ENCODE data around the gene DBX1. TPM values are rescaled to one million over a fixed set of nuclear protein-coding genes. Genes with fewer than 3 reads are reported as not detected.

The DBX1 gene
- total RNA-seq, 4 donors from 2014 or later, result not detected

DNA sequence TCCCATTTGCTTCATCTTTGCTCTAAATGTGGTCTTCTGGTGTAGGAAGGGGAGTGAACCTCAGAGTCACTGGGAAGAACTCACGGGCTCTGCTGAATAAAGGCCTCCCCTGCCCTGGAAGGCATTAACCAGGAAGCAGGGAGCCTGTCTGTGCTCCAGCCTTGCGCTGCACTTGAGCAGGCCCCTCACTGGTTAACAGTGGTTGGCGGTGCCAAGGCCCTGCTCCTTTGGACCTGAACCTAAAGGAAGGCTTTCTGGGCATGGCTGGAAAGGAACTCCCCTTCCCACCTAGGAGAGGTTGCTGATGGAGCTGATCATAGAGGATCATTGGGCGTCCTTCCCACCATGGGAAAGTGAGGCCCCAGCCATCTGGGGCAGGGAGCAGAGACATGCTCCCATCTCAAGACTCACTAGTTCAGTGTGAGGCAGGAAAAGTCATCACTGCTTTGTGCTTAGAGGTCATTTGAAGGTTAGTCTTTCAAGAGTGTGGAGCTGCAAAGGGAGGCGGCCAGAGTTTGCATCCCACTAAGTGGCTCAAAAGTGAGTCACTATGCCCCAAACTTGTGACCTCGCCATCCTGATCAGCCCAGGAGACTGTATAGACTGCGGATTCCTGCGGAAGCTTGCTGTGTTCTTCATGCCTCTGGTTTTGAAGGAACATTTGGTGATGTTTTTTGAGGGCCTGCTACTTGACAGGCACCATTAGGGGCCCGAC, 50.4 kb downstream of the DBX1 start:
- 94 to 99% methylated on average over 9 of the region's 9 CpGs for WGBS, 2 donors
- intact Hi-C loops (cut with DNase I), result no loop called here
- Histone ChIP-seq H3K4me3 (replicated peaks in 1 of 3) (no peak overlapping the region), H3K27me3 (no peaks in the 10 kb centered on the region), H3K9me3 (no peaks in the 10 kb centered on the region), H3K4me1 (peaks cover 18 to 30% of the 10 kb centered on the region in 2 donors), H3K27ac (peak overlapping the region in 1 of 3 donors; percentile 17), H3K36me3 (peaks cover 36 to 38% of the 10 kb centered on the region in 2 donors)
- TF ChIP-seq, protein P1, sequence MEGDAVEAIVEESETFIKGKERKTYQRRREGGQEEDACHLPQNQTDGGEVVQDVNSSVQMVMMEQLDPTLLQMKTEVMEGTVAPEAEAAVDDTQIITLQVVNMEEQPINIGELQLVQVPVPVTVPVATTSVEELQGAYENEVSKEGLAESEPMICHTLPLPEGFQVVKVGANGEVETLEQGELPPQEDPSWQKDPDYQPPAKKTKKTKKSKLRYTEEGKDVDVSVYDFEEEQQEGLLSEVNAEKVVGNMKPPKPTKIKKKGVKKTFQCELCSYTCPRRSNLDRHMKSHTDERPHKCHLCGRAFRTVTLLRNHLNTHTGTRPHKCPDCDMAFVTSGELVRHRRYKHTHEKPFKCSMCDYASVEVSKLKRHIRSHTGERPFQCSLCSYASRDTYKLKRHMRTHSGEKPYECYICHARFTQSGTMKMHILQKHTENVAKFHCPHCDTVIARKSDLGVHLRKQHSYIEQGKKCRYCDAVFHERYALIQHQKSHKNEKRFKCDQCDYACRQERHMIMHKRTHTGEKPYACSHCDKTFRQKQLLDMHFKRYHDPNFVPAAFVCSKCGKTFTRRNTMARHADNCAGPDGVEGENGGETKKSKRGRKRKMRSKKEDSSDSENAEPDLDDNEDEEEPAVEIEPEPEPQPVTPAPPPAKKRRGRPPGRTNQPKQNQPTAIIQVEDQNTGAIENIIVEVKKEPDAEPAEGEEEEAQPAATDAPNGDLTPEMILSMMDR (IDR thresholded peaks at IDR 0.05), result no peak
- no peak for TF ChIP-seq POLR2A (IDR thresholded peaks at IDR 0.05)
- no peak for DNase-seq

Other genes with a start within 250 kb of the DBX1 start
- 100 to 1,000 TPM in 3 of 4 donors, 10 to 100 TPM in 1; 70.8 to 151 (median 134) TPM for gene HTATIP2, start 203.2 kb upstream of the DBX1 start, total RNA-seq
- gene PRMT3, start 227.2 kb upstream of the DBX1 start, total RNA-seq, result 10 to 100 TPM; 40.3 to 81.1 (median 75.3) TPM

Measured in thyroid gland (tissue), 4 donors.